ENCODE measurements around the gene INPP4B.

Gene INPP4B

DNA sequence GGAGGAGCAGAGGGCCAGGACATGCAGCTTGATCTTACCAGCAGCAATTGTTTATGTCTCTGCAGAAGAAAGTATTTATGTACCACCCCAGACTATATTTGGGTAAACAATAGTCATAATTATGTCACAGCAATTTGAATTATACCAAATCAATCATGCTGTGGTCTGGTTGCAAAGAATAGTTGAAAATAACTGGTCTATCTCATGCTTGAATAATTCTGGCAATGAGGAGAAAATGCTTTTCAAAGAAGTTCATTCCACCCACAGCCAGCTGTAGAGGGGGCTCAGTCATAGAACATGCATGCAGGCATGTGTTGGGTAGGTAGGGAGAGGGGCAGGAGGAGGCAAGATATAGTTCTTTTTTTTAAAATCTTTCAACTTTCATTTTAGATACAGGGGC is 810.5 kb downstream of the INPP4B start:
- no peak for DNase-seq (ENCODE audit: low read depth)
- TF ChIP-seq, protein P1, sequence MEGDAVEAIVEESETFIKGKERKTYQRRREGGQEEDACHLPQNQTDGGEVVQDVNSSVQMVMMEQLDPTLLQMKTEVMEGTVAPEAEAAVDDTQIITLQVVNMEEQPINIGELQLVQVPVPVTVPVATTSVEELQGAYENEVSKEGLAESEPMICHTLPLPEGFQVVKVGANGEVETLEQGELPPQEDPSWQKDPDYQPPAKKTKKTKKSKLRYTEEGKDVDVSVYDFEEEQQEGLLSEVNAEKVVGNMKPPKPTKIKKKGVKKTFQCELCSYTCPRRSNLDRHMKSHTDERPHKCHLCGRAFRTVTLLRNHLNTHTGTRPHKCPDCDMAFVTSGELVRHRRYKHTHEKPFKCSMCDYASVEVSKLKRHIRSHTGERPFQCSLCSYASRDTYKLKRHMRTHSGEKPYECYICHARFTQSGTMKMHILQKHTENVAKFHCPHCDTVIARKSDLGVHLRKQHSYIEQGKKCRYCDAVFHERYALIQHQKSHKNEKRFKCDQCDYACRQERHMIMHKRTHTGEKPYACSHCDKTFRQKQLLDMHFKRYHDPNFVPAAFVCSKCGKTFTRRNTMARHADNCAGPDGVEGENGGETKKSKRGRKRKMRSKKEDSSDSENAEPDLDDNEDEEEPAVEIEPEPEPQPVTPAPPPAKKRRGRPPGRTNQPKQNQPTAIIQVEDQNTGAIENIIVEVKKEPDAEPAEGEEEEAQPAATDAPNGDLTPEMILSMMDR (IDR thresholded peaks at IDR 0.05; ENCODE audit: low read depth, low read length) = no peak
- no peak for TF ChIP-seq MYC (IDR thresholded peaks at IDR 0.05; ENCODE audit: low read depth, low read length)
- TF ChIP-seq, protein P2, sequence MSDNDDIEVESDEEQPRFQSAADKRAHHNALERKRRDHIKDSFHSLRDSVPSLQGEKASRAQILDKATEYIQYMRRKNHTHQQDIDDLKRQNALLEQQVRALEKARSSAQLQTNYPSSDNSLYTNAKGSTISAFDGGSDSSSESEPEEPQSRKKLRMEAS (IDR thresholded peaks at IDR 0.05; ENCODE audit: low read depth, low read length) = no peak
- no peak for TF ChIP-seq POLR2A (IDR thresholded peaks at IDR 0.05; ENCODE audit: extremely low read depth, insufficient read length)
- no peak overlapping the region for H3K4me3 ChIP-seq (ENCODE audit: low read depth, low read length)

DNA sequence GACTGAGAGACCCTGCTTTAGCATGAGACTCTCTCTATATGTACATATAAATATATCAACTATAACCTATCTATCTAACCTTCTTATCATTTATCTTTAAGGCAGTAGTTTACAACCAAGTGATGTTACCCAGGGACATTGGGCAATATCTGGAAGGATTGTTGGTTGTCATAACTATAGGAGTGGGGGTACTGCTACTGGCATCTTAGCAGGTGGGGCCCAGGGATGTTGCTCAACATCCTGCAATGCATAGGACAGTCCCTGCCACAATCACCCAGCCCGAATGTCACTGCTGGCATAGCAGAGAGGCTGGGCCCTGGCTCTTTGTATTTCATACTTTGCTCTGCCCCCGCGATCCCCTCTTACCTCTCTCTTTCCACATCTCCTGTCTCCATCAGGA is 812.0 kb downstream of the INPP4B start:
- no peak overlapping the region for H3K4me3 ChIP-seq (ENCODE audit: low read depth, low read length)
- DNase-seq (ENCODE audit: low read depth) = peak; percentile 13
- TF ChIP-seq, protein P1 (IDR thresholded peaks at IDR 0.05; ENCODE audit: low read depth, low read length) = no peak
- TF ChIP-seq POLR2A (IDR thresholded peaks at IDR 0.05; ENCODE audit: extremely low read depth, insufficient read length) (no peak), MYC (IDR thresholded peaks at IDR 0.05; ENCODE audit: low read depth, low read length) (no peak)
- TF ChIP-seq, protein P2 (IDR thresholded peaks at IDR 0.05; ENCODE audit: low read depth, low read length) = no peak

DNA sequence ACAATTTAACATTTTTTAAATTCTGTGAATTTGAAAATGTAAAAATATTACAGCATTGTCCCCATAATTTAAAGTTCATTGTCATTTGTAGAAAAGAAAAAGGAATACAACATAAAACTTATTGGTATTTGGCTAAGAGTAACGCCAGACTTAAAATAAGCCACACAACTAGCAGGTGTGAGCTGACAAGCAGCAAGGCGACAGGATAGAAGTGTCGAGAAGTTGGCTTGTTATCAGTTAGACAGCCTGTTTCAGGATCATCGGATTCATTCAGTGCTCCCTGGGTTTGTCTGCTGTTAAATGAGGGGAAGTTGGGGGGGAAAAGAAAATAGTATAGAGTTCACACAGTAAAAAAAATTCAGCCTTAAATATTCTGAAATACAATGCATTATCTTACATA is 816.1 kb downstream of the INPP4B start:
- DNase-seq (ENCODE audit: low read depth) = no peak
- no peak overlapping the region for H3K4me3 ChIP-seq (ENCODE audit: low read depth, low read length)
- TF ChIP-seq POLR2A (IDR thresholded peaks at IDR 0.05; ENCODE audit: extremely low read depth, insufficient read length) = no peak
- TF ChIP-seq, protein P1 (IDR thresholded peaks at IDR 0.05; ENCODE audit: low read depth, low read length) = no peak

DNA sequence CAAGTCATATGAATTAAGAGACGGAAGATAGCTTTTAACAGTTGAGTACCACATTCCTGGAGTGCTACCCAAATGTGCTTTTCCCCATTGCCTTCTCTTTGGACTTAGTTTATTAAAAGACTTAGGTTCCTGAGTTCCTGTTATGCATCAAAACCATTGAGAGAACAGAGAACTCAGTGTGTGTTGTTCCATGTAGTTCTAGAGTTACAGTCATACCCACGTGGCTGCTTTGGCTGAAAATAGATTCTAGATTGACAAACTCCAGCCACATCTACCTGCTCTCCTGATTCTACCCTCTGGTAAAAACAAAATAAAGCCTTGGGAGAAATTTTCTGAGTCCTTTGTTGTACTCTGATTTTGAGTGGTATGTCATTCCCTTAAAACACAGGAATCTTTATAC is 824.3 kb downstream of the INPP4B start:
- H3K4me3 ChIP-seq (ENCODE audit: low read depth, low read length) = no peak overlapping the region
- no peak for DNase-seq (ENCODE audit: low read depth)
- no peak for TF ChIP-seq POLR2A (IDR thresholded peaks at IDR 0.05; ENCODE audit: extremely low read depth, insufficient read length)
- TF ChIP-seq, protein P1 (IDR thresholded peaks at IDR 0.05; ENCODE audit: low read depth, low read length) = no peak
- TF ChIP-seq, protein P2 (IDR thresholded peaks at IDR 0.05; ENCODE audit: low read depth, low read length) = no peak
- no peak for TF ChIP-seq MYC (IDR thresholded peaks at IDR 0.05; ENCODE audit: low read depth, low read length)

DNA sequence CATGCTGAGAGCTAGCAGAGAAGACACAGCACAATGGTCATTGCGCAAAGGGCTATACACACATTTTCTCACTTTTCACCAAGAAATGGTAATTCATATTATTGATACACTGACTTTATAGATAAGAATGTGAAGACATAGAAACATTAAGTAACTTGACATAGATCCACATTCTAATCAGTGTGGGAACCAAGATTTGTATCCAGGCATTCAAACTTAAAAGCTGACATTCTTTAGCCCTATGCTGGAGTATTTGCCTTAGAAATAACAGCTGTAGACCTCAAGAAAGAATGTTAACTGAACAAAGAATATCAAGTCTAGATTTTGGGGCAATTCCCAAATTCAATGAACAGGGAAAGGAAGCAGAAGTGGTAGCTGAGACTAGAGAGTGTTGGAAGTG is 824.9 kb downstream of the INPP4B start:
- TF ChIP-seq, protein P2 (IDR thresholded peaks at IDR 0.05; ENCODE audit: low read depth, low read length) = no peak
- TF ChIP-seq POLR2A (IDR thresholded peaks at IDR 0.05; ENCODE audit: extremely low read depth, insufficient read length) (no peak), MYC (IDR thresholded peaks at IDR 0.05; ENCODE audit: low read depth, low read length) (no peak)
- TF ChIP-seq, protein P1 (IDR thresholded peaks at IDR 0.05; ENCODE audit: low read depth, low read length) = no peak

DNA sequence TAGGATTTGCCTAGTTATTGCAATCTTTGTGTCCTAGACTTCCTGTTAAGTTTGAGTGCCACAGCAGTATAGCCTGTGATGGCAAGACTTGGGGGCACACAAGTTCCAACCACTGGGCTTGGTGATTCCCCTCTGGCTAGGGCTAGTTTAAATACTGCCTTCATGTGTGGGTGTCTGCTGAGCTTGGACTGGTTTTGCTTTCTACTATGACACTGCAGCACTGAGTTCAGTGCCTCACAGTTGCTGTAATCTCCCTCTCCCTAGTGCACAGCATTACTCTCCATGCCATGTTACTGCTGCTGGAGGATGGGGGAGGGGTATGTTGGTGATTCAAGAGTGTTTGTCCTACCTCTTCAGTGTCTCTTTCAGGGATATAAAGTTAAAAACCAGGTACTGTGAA is 830.1 kb downstream of the INPP4B start:
- DNase-seq (ENCODE audit: low read depth) = no peak
- TF ChIP-seq, protein P1 (IDR thresholded peaks at IDR 0.05; ENCODE audit: low read depth, low read length) = no peak
- TF ChIP-seq, protein P2 (IDR thresholded peaks at IDR 0.05; ENCODE audit: low read depth, low read length) = no peak
- TF ChIP-seq MYC (IDR thresholded peaks at IDR 0.05; ENCODE audit: low read depth, low read length) (no peak), POLR2A (IDR thresholded peaks at IDR 0.05; ENCODE audit: extremely low read depth, insufficient read length) (no peak)
- no peak overlapping the region for H3K4me3 ChIP-seq (ENCODE audit: low read depth, low read length)

More for the DNA sequence above, 824.9 kb downstream of the INPP4B start:
- no peak for DNase-seq (ENCODE audit: low read depth)
- no peak overlapping the region for H3K4me3 ChIP-seq (ENCODE audit: low read depth, low read length)

Measured in NB4 (cell line).